IMR-90 (cell line): ENCODE measurements around the gene EHF. TPM values are rescaled to one million over a fixed set of nuclear protein-coding genes. Genes with fewer than 3 reads are reported as not detected.

ENCODE experiments used
- ATAC-seq: fragments of 200-7000 bp; cut with Tn5 transposase; 2 replicates; pipeline ENCODE4 v1.9.1; 2020; ENCODE audit warnings: low read depth, mild to moderate bottlenecking, moderate library complexity
- BruUV-seq: library from RNA; stranded (reverse); fragments of 400-500 nt; replicated peaks from 2 replicates; lab custom pipeline; 2021; lab: Mats Ljungman, UMichigan
- CTCF ChIA-PET: fragments of 300-600 bp; formaldehyde crosslinking; extraction: SDS; loops from one replicate; lab custom pipeline; 2021; ENCODE audit warnings: antibody characterized with exemption; lab: Yijun Ruan, JAX
- POLR2A ChIA-PET: fragments of 300-600 bp; sonication (Branson Sonifier 250); formaldehyde crosslinking; loops from one replicate; lab custom pipeline; 2022; ENCODE audit warnings: antibody characterized with exemption; ENCODE audit not compliant: unreplicated experiment; lab: Charles Lee
- DNase-seq: peaks from one replicate; pipeline ENCODE4 v3.0.0; 2013
- H2AFZ ChIP-seq: replicated peaks from 2 replicates; pipeline ENCODE3; 2013; ENCODE audit warnings: low read length, mild to moderate bottlenecking; ENCODE audit not compliant: poor library complexity
- H2AK5ac ChIP-seq: 2 replicates; pipeline ENCODE4 v1.6.1; 2013; ENCODE audit warnings: low read depth, low read length, inconsistent platforms
- H2AK9ac ChIP-seq: replicated peaks from 2 replicates; pipeline ENCODE3; 2013; ENCODE audit warnings: mild to moderate bottlenecking, low read depth, low read length, moderate library complexity; ENCODE audit not compliant: poor library complexity
- H2BK120ac ChIP-seq: 2 replicates; pipeline ENCODE4 v1.6.1; 2013; ENCODE audit warnings: low read depth, low read length, inconsistent platforms
- H2BK15ac ChIP-seq: 3 replicates; pipeline ENCODE4 v1.6.1; 2013; ENCODE audit warnings: low read depth, low read length, inconsistent platforms
- H2BK20ac ChIP-seq: 2 replicates; pipeline ENCODE4 v1.6.1; 2013; ENCODE audit warnings: low read depth, mild to moderate bottlenecking, inconsistent platforms, low read length, moderate library complexity
- H2BK5ac ChIP-seq: 2 replicates; pipeline ENCODE4 v1.6.1; 2013; ENCODE audit warnings: mild to moderate bottlenecking, low read depth, low read length, inconsistent platforms; ENCODE audit not compliant: poor library complexity, severe bottlenecking
- H3K14ac ChIP-seq: replicated peaks from 2 replicates; pipeline ENCODE4 v1.6.1; 2013; ENCODE audit warnings: low read depth, low read length, inconsistent platforms
- H3K18ac ChIP-seq: 2 replicates; pipeline ENCODE4 v1.6.1; 2013; ENCODE audit warnings: low read depth, low read length, control low read depth
- H3K23ac ChIP-seq: 2 replicates; pipeline ENCODE4 v1.6.1; 2013; ENCODE audit warnings: low read depth, low read length, inconsistent platforms
- H3K27ac ChIP-seq: 2 replicates; pipeline ENCODE4 v1.5.1; 2013; ENCODE audit warnings: mild to moderate bottlenecking, control low read depth, low read length; ENCODE audit not compliant: insufficient read depth
- H3K27me3 ChIP-seq: 2 replicates; pipeline ENCODE4 v1.6.1; 2013; ENCODE audit warnings: low read length; ENCODE audit not compliant: control insufficient read depth, insufficient read depth
- H3K36me3 ChIP-seq: 2 replicates; pipeline ENCODE4 v1.6.1; 2013; ENCODE audit warnings: low read length, mixed read lengths; ENCODE audit not compliant: control insufficient read depth, insufficient read depth
- H3K4ac ChIP-seq: 2 replicates; pipeline ENCODE4 v1.6.1; 2013; ENCODE audit warnings: low read depth, low read length, inconsistent platforms
- H3K4me1 ChIP-seq: 2 replicates; pipeline ENCODE4 v1.6.1; 2013; ENCODE audit warnings: low read length, mixed read lengths; ENCODE audit not compliant: control insufficient read depth, insufficient read depth
- H3K4me2 ChIP-seq: 2 replicates; pipeline ENCODE4 v1.6.1; 2013; ENCODE audit warnings: low read depth, mild to moderate bottlenecking, control low read depth, low read length, moderate library complexity
- H3K4me3 ChIP-seq: 2 replicates; pipeline ENCODE4 v1.5.1; 2013; ENCODE audit warnings: low read depth, mild to moderate bottlenecking, control low read depth, low read length, moderate library complexity; ENCODE audit not compliant: insufficient read depth
- H3K56ac ChIP-seq: 2 replicates; pipeline ENCODE4 v1.6.1; 2013; ENCODE audit warnings: low read length, inconsistent platforms; ENCODE audit not compliant: insufficient read depth; ENCODE audit errors: extremely low read depth
- H3K79me1 ChIP-seq, 2 experiments: 2 replicates each; pipeline ENCODE4 v1.6.1; 2013; ENCODE audit warnings: low read length in 2 of 2, inconsistent platforms in 1 of 2, low read depth in 1 of 2
- H3K9ac ChIP-seq: 2 replicates; pipeline ENCODE4 v1.6.1; 2013; ENCODE audit warnings: low read depth, low read length, control low read depth
- H3K9me1 ChIP-seq: 2 replicates; pipeline ENCODE4 v1.6.1; 2013; ENCODE audit warnings: low read length, inconsistent platforms; ENCODE audit not compliant: insufficient read depth
- H3K9me3 ChIP-seq: 2 replicates; pipeline ENCODE4 v1.6.1; 2013; ENCODE audit warnings: low read length; ENCODE audit not compliant: control insufficient read depth, insufficient read depth
- H4K20me1 ChIP-seq: 2 replicates; pipeline ENCODE4 v1.6.1; 2013; ENCODE audit warnings: low read length, inconsistent platforms; ENCODE audit not compliant: insufficient read depth
- H4K5ac ChIP-seq: 2 replicates; pipeline ENCODE4 v1.6.1; 2013; ENCODE audit warnings: mild to moderate bottlenecking, low read depth, low read length, control low read depth
- H4K8ac ChIP-seq, 2 experiments: 2 replicates each; pipeline ENCODE4 v1.6.1; 2013; ENCODE audit warnings: low read depth in 2 of 2, low read length in 2 of 2, control low read depth in 1 of 2, inconsistent platforms in 1 of 2
- H4K91ac ChIP-seq: 2 replicates; pipeline ENCODE4 v1.6.1; 2013; ENCODE audit warnings: low read depth, low read length, inconsistent platforms; ENCODE audit not compliant: insufficient read depth
- MAFK ChIP-seq: IDR thresholded peaks from 2 replicates; pipeline ENCODE4 v1.6.1; 2012; ENCODE audit warnings: low read depth, low read length, improper control_type of control experiment
- MAZ ChIP-seq: IDR thresholded peaks from 2 replicates; pipeline ENCODE4 v1.6.1; 2012; ENCODE audit warnings: low read depth, mild to moderate bottlenecking, low read length, improper control_type of control experiment, moderate library complexity, borderline replicate concordance
- RAD21 ChIP-seq: IDR thresholded peaks from 2 replicates; pipeline ENCODE4 v1.6.1; 2012; ENCODE audit warnings: low read length, improper control_type of control experiment
- RCOR1 ChIP-seq: IDR thresholded peaks from 2 replicates; pipeline ENCODE4 v1.6.1; 2012; ENCODE audit warnings: mild to moderate bottlenecking, low read length, improper control_type of control experiment; ENCODE audit not compliant: insufficient replicate concordance
- RFX5 ChIP-seq: IDR thresholded peaks from 2 replicates; pipeline ENCODE4 v1.8.0; 2012; ENCODE audit warnings: low read depth, mild to moderate bottlenecking, low read length, moderate library complexity
- WGBS, 2 experiments: methylation state at CpG; one replicate each; pipeline versions ENCODE4 v1.1.5 to v1.1.7; 2013; ENCODE audit warnings: missing lambda C conversion rate in 2 of 2; ENCODE audit not compliant: insufficient read length in 1 of 2; ENCODE audit errors: extremely low coverage in 2 of 2; 5-methylcytosine and 5-hydroxymethylcytosine counted together
- dilution Hi-C: fragments of 300-500 bp; cut with HindIII; formaldehyde crosslinking; loops from one replicate; pipeline ENCODE4 v1.14.3; 2018; ENCODE audit warnings: low sequenced_read_pairs; ENCODE audit not compliant: unreplicated experiment
- in situ Hi-C: fragments of 300-500 bp; cut with MboI; formaldehyde crosslinking; loops from 3 replicates; pipeline ENCODE4 v1.14.3; 2019; ENCODE audit warnings: low sequenced_read_pairs, inconsistent platforms, mixed read lengths
- intact Hi-C: fragments of 100-400 bp; cut with micrococcal nuclease; formaldehyde crosslinking; loops from 2 replicates; pipeline ENCODE4 v1.10.0; 2022
- polyA plus RNA-seq, 3 experiments: library from polyadenylated mRNA; depleted of rRNA; stranded (reverse); fragments of >200 nt; gene quantifications; 2 replicates each; pipeline ENCODE4 v1.2.3, GENCODE V29; 2012; ENCODE audit warnings: low replicate concordance in 1 of 3
- total RNA-seq: library from RNA; depleted of rRNA; stranded (reverse); fragments of >200 nt; gene quantifications from 2 replicates; pipeline ENCODE4 v1.2.3, GENCODE V29; 2012
- TF ChIP-seq, protein P1 (sequence below): fragments of 150-350 bp; IDR thresholded peaks from 2 replicates; pipeline ENCODE4 v1.6.1; 2016; ENCODE audit warnings: low read depth, mild to moderate bottlenecking, low read length, moderate library complexity, borderline replicate concordance

EHF gene
- total and polyA plus RNA-seq, 2 of the 4 experiments (the other 2 are of a cell fraction), result under 0.01 TPM; not detected in 1

DNA sequence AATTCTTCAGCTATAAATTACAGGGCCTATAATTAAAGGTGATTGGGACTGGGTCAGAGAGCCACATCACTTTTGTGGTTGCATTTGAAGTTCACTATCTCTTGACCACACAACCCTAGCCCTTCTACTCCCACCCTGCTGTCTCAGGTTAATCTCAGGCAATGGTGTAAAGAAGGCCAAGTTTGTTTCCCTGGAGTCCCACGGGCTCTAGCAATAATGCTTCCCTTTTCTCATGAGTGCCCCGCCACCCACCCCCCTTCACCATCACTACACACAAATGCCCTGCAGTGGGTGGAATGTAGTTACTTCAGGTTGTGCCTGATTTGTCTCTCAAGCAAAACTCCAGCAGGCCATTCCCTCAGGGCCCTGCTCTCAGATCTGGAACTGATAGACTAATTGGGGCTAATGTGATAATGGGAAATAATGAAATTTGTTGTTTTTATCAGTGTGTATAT, 1.8 kb upstream of the EHF start:
- CTCF ChIA-PET, result no interaction called here
- in situ Hi-C loops, result no loop called here
- Histone ChIP-seq H2BK5ac (no peak overlapping the region), H3K4me3 (no peak overlapping the region), H3K4me1 (peaks cover 5% of the 10 kb centered on the region; the same call in 1 of the 2 replicates), H3K14ac (no peak overlapping the region), H3K4ac (no peak overlapping the region), H3K79me1 (no peaks in the 10 kb centered on the region), H2BK15ac (no peak overlapping the region), H3K27me3 (no peaks in the 10 kb centered on the region), H2BK20ac (no peak overlapping the region), H2AFZ (no peak overlapping the region), H3K9me1 (peaks cover 4% of the 10 kb centered on the region; the same call in 1 of the 2 replicates), H4K8ac (no peak overlapping the region), H3K27ac (no peak overlapping the region), H2BK120ac (no peak overlapping the region), H4K20me1 (no peaks in the 10 kb centered on the region), H3K9ac (no peak overlapping the region), H4K5ac (no peak overlapping the region), H3K23ac (no peak overlapping the region), H3K18ac (no peak overlapping the region), H3K36me3 (no peaks in the 10 kb centered on the region), H3K9me3 (no peaks in the 10 kb centered on the region), H4K91ac (no peak overlapping the region), H3K56ac (no peak overlapping the region), H2AK5ac (no peak overlapping the region), H2AK9ac (no peak overlapping the region), H3K4me2 (no peak overlapping the region)
- intact Hi-C loops, result no loop called here
- no TSS peak for BruUV-seq
- no peak for ATAC-seq
- TF ChIP-seq RCOR1, result no peak
- TF ChIP-seq RAD21, result no peak
- no peak for TF ChIP-seq MAFK
- TF ChIP-seq MAZ, result no peak
- no peak for TF ChIP-seq RFX5
- TF ChIP-seq, protein P1, sequence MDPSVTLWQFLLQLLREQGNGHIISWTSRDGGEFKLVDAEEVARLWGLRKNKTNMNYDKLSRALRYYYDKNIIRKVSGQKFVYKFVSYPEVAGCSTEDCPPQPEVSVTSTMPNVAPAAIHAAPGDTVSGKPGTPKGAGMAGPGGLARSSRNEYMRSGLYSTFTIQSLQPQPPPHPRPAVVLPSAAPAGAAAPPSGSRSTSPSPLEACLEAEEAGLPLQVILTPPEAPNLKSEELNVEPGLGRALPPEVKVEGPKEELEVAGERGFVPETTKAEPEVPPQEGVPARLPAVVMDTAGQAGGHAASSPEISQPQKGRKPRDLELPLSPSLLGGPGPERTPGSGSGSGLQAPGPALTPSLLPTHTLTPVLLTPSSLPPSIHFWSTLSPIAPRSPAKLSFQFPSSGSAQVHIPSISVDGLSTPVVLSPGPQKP, result no peak
- WGBS, 2 experiments, result no CpG with 5 or more reads among the region's 2 CpGs
- no peak for DNase-seq
- POLR2A ChIA-PET, result no interaction called here
- dilution Hi-C loops, result no loop called here
